Psoas muscle (tissue), 8 donors: Measurements from ENCODE around the gene RASSF4. TPM values are rescaled to one million over a fixed set of nuclear protein-coding genes. Genes with fewer than 3 reads are reported as not detected.

Experiments
- ATAC-seq, 4 donors: fragments of 200-7000 bp; cut with Tn5 transposase; one replicate each; pipeline ENCODE4 v1.9.1; 2020; ENCODE audit warnings: moderate library complexity in 3 of 4, mild to moderate bottlenecking in 2 of 4
- DNase-seq, 2 donors: peaks; one replicate each; pipeline ENCODE4 v3.0.0-alpha.2; 2020
- H3K27ac ChIP-seq: fragments of 200-600 bp; one replicate; pipeline ENCODE4 v1.8.0; 2022
- H3K27me3 ChIP-seq, 3 donors: fragments of 200-600 bp in 1 of 3; one replicate each; pipeline versions ENCODE4 v1.6.1 to v1.8.0; 2013 to 2022; ENCODE audit warnings: low read length in 2 of 3, mild to moderate bottlenecking in 2 of 3, moderate library complexity in 1 of 3; ENCODE audit not compliant: insufficient read depth in 3 of 3
- H3K36me3 ChIP-seq, 2 donors: fragments of 200-600 bp in 1 of 2; one replicate each; pipeline versions ENCODE4 v1.6.1 to v1.8.0; 2013 to 2022; ENCODE audit warnings: low read depth in 1 of 2, mild to moderate bottlenecking in 1 of 2, moderate library complexity in 1 of 2; ENCODE audit not compliant: insufficient read depth in 1 of 2
- H3K4me1 ChIP-seq: fragments of 200-600 bp; one replicate; pipeline ENCODE4 v1.8.0; 2022
- H3K4me3 ChIP-seq: fragments of 200-600 bp; one replicate; pipeline ENCODE4 v1.8.0; 2022; ENCODE audit warnings: mild to moderate bottlenecking
- H3K9me3 ChIP-seq: fragments of 200-600 bp; one replicate; pipeline ENCODE4 v1.8.0; 2022
- CTCF ChIP-seq: fragments of 200-600 bp; IDR thresholded peaks from one replicate; pipeline ENCODE4 v1.8.0; 2022; ENCODE audit warnings: antibody characterized with exemption
- WGBS, 3 donors: extraction: QIAGEN DNeasy Blood & Tissue Kit; methylation state at CpG; one replicate each; pipeline versions ENCODE4 v1.1.6 to v1.1.7; 2013; 5-methylcytosine and 5-hydroxymethylcytosine counted together
- intact Hi-C, 2 donors: fragments of 100-400 bp; cut with DNase I; formaldehyde crosslinking; loops; one replicate each; pipeline versions ENCODE4 v1.11.0 to v1.14.2; 2022
- polyA plus RNA-seq, 3 donors: library from polyadenylated mRNA; stranded (reverse); fragments of 200-250 nt; gene quantifications; one replicate each; pipeline ENCODE4 v1.2.3, GENCODE V29; 2013
- total RNA-seq, 4 donors: library from RNA; stranded (reverse); fragmentation: NEBNext Ultra II Directional in 2 of 4; extraction: Animal tissue kit (Norgen Biotek cat#: 25700) in 2 of 4; gene quantifications; one replicate each; pipeline versions ENCODE4 v1.2.1 to v1.2.4, GENCODE V29; 2021 to 2023
- donor health status: healthy with polysubstance abuse.
- donor health status: DM: no; HTN: no; CAD: no; lungs with moderate emphysema.
- donor health status: Bipolar disorder and iron deficiency.
- donor health status: healthy.
- donor health status: DM: yes; HTN: yes; CAD: no.
- donor health status: DM: no; HTN: no; CAD: no.
- donor health status: DM: no; HTN: no; CAD: no.
- donor health status: DM: yes; HTN: yes; CAD: no.

Gene RASSF4
- total and polyA plus RNA-seq, 7 donors, result 11.1 to 44.0 (median 18.9) TPM

- 47 to 57% (median 53%) methylated on average over 6 of the region's 6 CpGs for WGBS, 3 donors
- DNase-seq (peak in 1 of 2 donors; percentile 58), ATAC-seq (no peak)
- Histone ChIP-seq H3K9me3 (no peaks in the 10 kb centered on the region), H3K4me3 (no peak overlapping the region), H3K36me3 (peaks cover 0 to 18% of the 10 kb centered on the region in 2 donors), H3K27ac (no peak overlapping the region), H3K4me1 (peaks cover 60% of the 10 kb centered on the region), H3K27me3 (no peaks in the 10 kb centered on the region)
- TF ChIP-seq CTCF, result no peak
- intact Hi-C loops, result no loop called here
Measured at GRCh38 chr10:44972874-44973306, 13.3 kb downstream of the RASSF4 start.

GRCh38 chr10:44973323-44974081 lies 13.9 kb downstream of the RASSF4 start:
- 67 to 71% (median 70%) methylated on average over 18 of the region's 18 CpGs for WGBS, 3 donors
- H3K9me3 ChIP-seq, result no peaks in the 10 kb centered on the region
- peak overlapping the region; percentile 96 for H3K27ac ChIP-seq
- intact Hi-C loops, result loop anchor here in 1 of 2 donors (2.0 kb wide), 1 partner anchor 41 kb away; no protein-coding TSS in a partner anchor
- no peaks in the 10 kb centered on the region for H3K27me3 ChIP-seq
- H3K4me1 ChIP-seq, result peaks cover 55% of the 10 kb centered on the region
- peak in 1 of 2 donors; percentile 45 for DNase-seq
- no peak for TF ChIP-seq CTCF
- H3K36me3 ChIP-seq, result peaks cover 0 to 18% of the 10 kb centered on the region in 2 donors
- H3K4me3 ChIP-seq, result no peak overlapping the region
- no peak for ATAC-seq

GRCh38 chr10:44974082-44974627 lies 14.6 kb downstream of the RASSF4 start:
- TF ChIP-seq CTCF, result no peak
- H3K27ac ChIP-seq, result peak overlapping the region; percentile 96

GRCh38 chr10:44974628-44975430 lies 15.2 kb downstream of the RASSF4 start:
- ATAC-seq (peak; percentile 69 to 78 (median 70)), DNase-seq (peak; percentile 78 to 87)
- intact Hi-C loops, result loop anchor here (1.0 to 2.0 kb wide), 2 partner anchors 42 to 43 kb away; no protein-coding TSS in a partner anchor
- Histone ChIP-seq H3K4me3 (peak overlapping the region; percentile 61), H3K27ac (peak overlapping the region; percentile 96), H3K9me3 (no peaks in the 10 kb centered on the region), H3K4me1 (peaks cover 53% of the 10 kb centered on the region), H3K27me3 (no peaks in the 10 kb centered on the region), H3K36me3 (peaks cover 0 to 18% of the 10 kb centered on the region in 2 donors)
- TF ChIP-seq CTCF, result peak; percentile 98
- WGBS, 3 donors, result 7 to 11% (median 7%) methylated on average over 42 to 46 of the region's 46 CpGs

More at GRCh38 chr10:44974082-44974627, 14.6 kb downstream of the RASSF4 start:
- H3K36me3 ChIP-seq, result peaks cover 0 to 18% of the 10 kb centered on the region in 2 donors
- ATAC-seq (no peak), DNase-seq (peak in 1 of 2 donors; percentile 51)
- intact Hi-C loops, result loop anchor here in 1 of 2 donors (2.0 kb wide), 1 partner anchor 41 kb away; no protein-coding TSS in a partner anchor
- peak overlapping the region; percentile 61 for H3K4me3 ChIP-seq
- no peaks in the 10 kb centered on the region for H3K27me3 ChIP-seq
- 43 to 57% (median 46%) methylated on average over 7 of the region's 7 CpGs for WGBS, 3 donors
- H3K9me3 ChIP-seq, result no peaks in the 10 kb centered on the region
- peaks cover 53% of the 10 kb centered on the region for H3K4me1 ChIP-seq
